ENCODE results near the gene CHMP1B. TPM values are rescaled to one million over a fixed set of nuclear protein-coding genes. Genes with fewer than 3 reads are reported as not detected.

Gene CHMP1B
- total RNA-seq, 2 experiments from 2014 or later, result 20.4 to 20.9 TPM

GRCh38 chr18:11873670-11874340 is 22.6 kb downstream of the CHMP1B start:
- no peak overlapping the region for H3K4me3 Mint-ChIP-seq
- no peaks in the 10 kb centered on the region for H3K9me3 Mint-ChIP-seq (ENCODE audit: low read depth)
- H3K27me3 Mint-ChIP-seq, result peaks cover 2% of the 10 kb centered on the region
- ChIA-PET POLR2A (no interaction called here), CTCF (interaction anchor here (0.6 kb wide), 1 partner anchor 140 kb away, joined by 3 read pairs; no protein-coding TSS in a partner anchor)
- no peaks in the 10 kb centered on the region for H3K36me3 Mint-ChIP-seq (ENCODE audit: low read depth)
- intact Hi-C loops (cut with DNase I, micrococcal nuclease), result loop anchor here (2.0 to 10.0 kb wide), 3 partner anchors 141 to 219 kb away; no protein-coding TSS in a partner anchor
- no peak overlapping the region for H3K27ac Mint-ChIP-seq
- H3K4me1 Mint-ChIP-seq, result peaks cover 2% of the 10 kb centered on the region
- no peak for DNase-seq
- ATAC-seq, result no peak

- Mint-ChIP-seq H3K36me3 (ENCODE audit: low read depth) (no peaks in the 10 kb centered on the region), H3K27ac (no peak overlapping the region), H3K4me1 (peaks cover 2% of the 10 kb centered on the region), H3K27me3 (peaks cover 2% of the 10 kb centered on the region), H3K4me3 (no peak overlapping the region), H3K9me3 (ENCODE audit: low read depth) (no peaks in the 10 kb centered on the region)
- ATAC-seq (no peak), DNase-seq (no peak)
- CTCF ChIA-PET, result no interaction called here
- POLR2A ChIA-PET, result no interaction called here
- intact Hi-C loops (cut with DNase I, micrococcal nuclease), result loop anchor here (5.0 to 10.0 kb wide), 2 partner anchors 142 to 220 kb away; no protein-coding TSS in a partner anchor
Measured at GRCh38 chr18:11874676-11875075, 23.5 kb downstream of the CHMP1B start.

- Mint-ChIP-seq H3K27me3 (no peaks in the 10 kb centered on the region), H3K9me3 (ENCODE audit: low read depth) (no peaks in the 10 kb centered on the region), H3K4me1 (no peaks in the 10 kb centered on the region), H3K4me3 (no peak overlapping the region), H3K36me3 (ENCODE audit: low read depth) (peaks cover 5% of the 10 kb centered on the region), H3K27ac (no peak overlapping the region)
- ATAC-seq, result no peak
- no peak for DNase-seq
- POLR2A ChIA-PET, result no interaction called here
- intact Hi-C loops (cut with DNase I, micrococcal nuclease), result loop anchor here in 1 of 2 experiments (10.0 kb wide), 1 partner anchor 223 kb away; no protein-coding TSS in a partner anchor
- CTCF ChIA-PET, result no interaction called here
Measured at GRCh38 chr18:11877497-11878135, 26.4 kb downstream of the CHMP1B start.

- H3K36me3 Mint-ChIP-seq (ENCODE audit: low read depth), result peaks cover 12% of the 10 kb centered on the region
- intact Hi-C loops (cut with DNase I, micrococcal nuclease), result no loop called here
- H3K27ac Mint-ChIP-seq, result no peak overlapping the region
- H3K9me3 Mint-ChIP-seq (ENCODE audit: low read depth), result no peaks in the 10 kb centered on the region
- ChIA-PET CTCF (no interaction called here), POLR2A (no interaction called here)
- H3K4me1 Mint-ChIP-seq, result no peaks in the 10 kb centered on the region
- H3K27me3 Mint-ChIP-seq, result no peaks in the 10 kb centered on the region
- ATAC-seq, result no peak
- no peak overlapping the region for H3K4me3 Mint-ChIP-seq
- DNase-seq, result no peak
Measured at GRCh38 chr18:11880586-11881304, 29.5 kb downstream of the CHMP1B start.

GRCh38 chr18:11882636-11883035 is 31.4 kb downstream of the CHMP1B start:
- intact Hi-C loops (cut with DNase I, micrococcal nuclease), result no loop called here
- POLR2A ChIA-PET, result no interaction called here
- H3K36me3 Mint-ChIP-seq (ENCODE audit: low read depth), result peaks cover 12% of the 10 kb centered on the region
- H3K9me3 Mint-ChIP-seq (ENCODE audit: low read depth), result no peaks in the 10 kb centered on the region
- ATAC-seq (no peak), DNase-seq (no peak)
- no peaks in the 10 kb centered on the region for H3K27me3 Mint-ChIP-seq
- H3K4me1 Mint-ChIP-seq, result peaks cover 5% of the 10 kb centered on the region
- CTCF ChIA-PET, result interaction anchor here (1.0 kb wide), 1 partner anchor 112 kb away, joined by 3 read pairs; no protein-coding TSS in a partner anchor
- H3K27ac Mint-ChIP-seq, result no peak overlapping the region
- no peak overlapping the region for H3K4me3 Mint-ChIP-seq

DNA sequence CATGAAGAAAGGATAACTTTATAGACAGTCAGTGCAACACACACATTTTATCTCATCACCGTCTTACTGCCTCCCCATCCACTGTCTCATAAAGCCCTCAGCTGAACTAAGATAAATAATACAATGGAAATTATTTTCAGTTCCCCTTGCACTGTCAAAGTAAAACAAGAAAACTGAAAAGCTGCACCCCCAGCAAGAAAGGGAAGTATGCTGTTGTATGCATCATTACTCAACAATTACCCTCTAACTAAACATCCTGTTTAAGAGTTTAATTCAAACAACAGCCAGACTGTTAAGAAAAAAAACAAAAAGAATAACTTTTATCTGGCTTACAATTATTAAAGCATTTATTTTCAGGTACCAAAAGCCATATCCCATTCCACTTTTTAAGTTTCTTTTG is 31.9 kb downstream of the CHMP1B start:
- H3K9me3 Mint-ChIP-seq (ENCODE audit: low read depth), result no peaks in the 10 kb centered on the region
- DNase-seq (no peak), ATAC-seq (no peak)
- intact Hi-C loops (cut with DNase I, micrococcal nuclease), result no loop called here
- POLR2A ChIA-PET, result no interaction called here
- H3K4me1 Mint-ChIP-seq, result peaks cover 7% of the 10 kb centered on the region
- H3K27ac Mint-ChIP-seq, result no peak overlapping the region
- peaks cover 12% of the 10 kb centered on the region for H3K36me3 Mint-ChIP-seq (ENCODE audit: low read depth)
- CTCF ChIA-PET, result no interaction called here
- H3K27me3 Mint-ChIP-seq, result no peaks in the 10 kb centered on the region
- H3K4me3 Mint-ChIP-seq, result no peak overlapping the region

GRCh38 chr18:11884396-11885030 is 33.3 kb downstream of the CHMP1B start:
- DNase-seq (no peak), ATAC-seq (no peak)
- Mint-ChIP-seq H3K27ac (no peak overlapping the region), H3K9me3 (ENCODE audit: low read depth) (no peaks in the 10 kb centered on the region), H3K4me3 (no peak overlapping the region), H3K27me3 (no peaks in the 10 kb centered on the region), H3K36me3 (ENCODE audit: low read depth) (peaks cover 14% of the 10 kb centered on the region), H3K4me1 (peaks cover 7% of the 10 kb centered on the region)
- intact Hi-C loops (cut with DNase I, micrococcal nuclease), result no loop called here
- ChIA-PET CTCF (no interaction called here), POLR2A (no interaction called here)

- ChIA-PET CTCF (interaction anchor here (0.6 to 0.9 kb wide), 2 partner anchors 10 to 39 kb away, joined by 3 read pairs; no protein-coding TSS in a partner anchor), POLR2A (no interaction called here)
- no peak overlapping the region for H3K27ac Mint-ChIP-seq
- DNase-seq (no peak), ATAC-seq (no peak)
- H3K4me1 Mint-ChIP-seq, result peaks cover 7% of the 10 kb centered on the region
- peaks cover 14% of the 10 kb centered on the region for H3K36me3 Mint-ChIP-seq (ENCODE audit: low read depth)
- no peaks in the 10 kb centered on the region for H3K9me3 Mint-ChIP-seq (ENCODE audit: low read depth)
- no peak overlapping the region for H3K4me3 Mint-ChIP-seq
- intact Hi-C loops (cut with DNase I, micrococcal nuclease), result no loop called here
- H3K27me3 Mint-ChIP-seq, result no peaks in the 10 kb centered on the region
Measured at GRCh38 chr18:11885278-11885947, 34.2 kb downstream of the CHMP1B start.

DNA sequence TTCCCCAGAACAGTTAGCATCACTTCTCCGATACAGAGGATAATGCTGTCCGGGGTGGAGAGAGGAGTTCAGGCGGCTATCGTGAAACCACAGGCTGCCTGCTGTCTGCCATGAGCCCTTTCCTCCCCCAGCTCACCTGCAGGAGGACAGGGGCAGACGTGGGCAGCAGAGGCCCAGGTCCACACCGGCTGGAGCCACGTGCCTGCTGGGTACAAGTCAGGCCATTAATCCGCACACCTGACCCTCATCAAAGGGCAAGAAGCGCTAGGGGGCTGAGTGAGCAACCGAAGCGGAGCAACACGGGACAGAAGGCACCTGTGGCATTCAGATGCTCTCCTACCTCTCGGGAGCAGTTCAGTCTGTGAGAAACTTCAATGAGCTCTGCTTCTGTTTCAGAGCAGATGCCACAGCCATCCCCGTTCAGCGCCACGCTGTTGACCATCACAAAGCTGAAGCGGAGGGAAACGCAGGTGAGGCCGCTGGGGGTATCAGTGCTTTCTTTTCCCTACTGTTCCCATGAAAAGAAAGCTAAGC is 35.4 kb downstream of the CHMP1B start:
- intact Hi-C loops (cut with DNase I, micrococcal nuclease), result no loop called here
- Mint-ChIP-seq H3K27me3 (no peaks in the 10 kb centered on the region), H3K9me3 (ENCODE audit: low read depth) (no peaks in the 10 kb centered on the region), H3K4me3 (no peak overlapping the region), H3K27ac (no peak overlapping the region), H3K36me3 (ENCODE audit: low read depth) (peaks cover 13% of the 10 kb centered on the region), H3K4me1 (peaks cover 7% of the 10 kb centered on the region)
- CTCF ChIA-PET, result interaction anchor here (0.6 kb wide), 1 partner anchor 149 kb away, joined by 3 read pairs; no protein-coding TSS in a partner anchor
- ATAC-seq, result no peak
- DNase-seq, result no peak
- POLR2A ChIA-PET, result no interaction called here

GRCh38 chr18:11887328-11888128 is 36.3 kb downstream of the CHMP1B start:
- CTCF ChIA-PET, result interaction anchor here (0.7 kb wide), 1 partner anchor 8 kb away, joined by 3 read pairs; no protein-coding TSS in a partner anchor
- no peaks in the 10 kb centered on the region for H3K27me3 Mint-ChIP-seq
- POLR2A ChIA-PET, result interaction anchor here (0.5 kb wide), 1 partner anchor 159 kb away, joined by 3 read pairs; no protein-coding TSS in a partner anchor
- peak; percentile 73 for ATAC-seq
- H3K27ac Mint-ChIP-seq, result peak overlapping the region; percentile 12
- no peaks in the 10 kb centered on the region for H3K9me3 Mint-ChIP-seq (ENCODE audit: low read depth)
- peaks cover 7% of the 10 kb centered on the region for H3K4me1 Mint-ChIP-seq
- no peak overlapping the region for H3K4me3 Mint-ChIP-seq
- intact Hi-C loops (cut with DNase I, micrococcal nuclease), result no loop called here
- H3K36me3 Mint-ChIP-seq (ENCODE audit: low read depth), result peaks cover 13% of the 10 kb centered on the region
- DNase-seq, result no peak

All from activated CD4-positive, alpha-beta T cell treated with anti-CD3 and anti-CD28 coated beads for 36 hours (primary cell).